T-cell (primary cell): ENCODE measurements around the gene THAP4. TPM values are rescaled to one million over a fixed set of nuclear protein-coding genes. Genes with fewer than 3 reads are reported as not detected.

Experiments used
- ATAC-seq, 4 experiments: fragments of 200-7000 bp in 3 of 4; fragments of 150-1000 bp in 1 of 4; cut with Tn5 transposase; replicated peaks in 1 of 4; 1 replicate in 3 of 4; 2 replicates in 1 of 4; pipeline ENCODE4 v1.10.0; 2021; ENCODE audit warnings: moderate library complexity in 3 of 4, mild to moderate bottlenecking in 2 of 4, moderate number of reproducible peaks in 1 of 4
- CTCF ChIA-PET, 2 donors: fragments of 300-600 bp; sonication (Branson Sonifier 250); formaldehyde crosslinking; loops; one replicate each; lab custom pipeline; 2022; ENCODE audit warnings: antibody characterized with exemption in 2 of 2; lab: Charles Lee
- POLR2A ChIA-PET, 2 donors: fragments of 300-600 bp; sonication (Branson Sonifier 250); formaldehyde crosslinking; loops; one replicate each; lab custom pipeline; 2022; ENCODE audit warnings: antibody characterized with exemption in 2 of 2; lab: Charles Lee
- DNase-seq, 35 experiments: peaks; one replicate each; pipeline versions ENCODE4 v3.0.0 to v3.0.0-alpha.2; 2013 to 2023
- H3K27ac ChIP-seq: one replicate; pipeline ENCODE4 v1.5.1; 2013; ENCODE audit warnings: low read length
- H3K27me3 ChIP-seq, 2 experiments: replicated peaks in 1 of 2; 1 replicate in 1 of 2; 2 replicates in 1 of 2; pipeline versions ENCODE4 v1.6.1 to v1.7.0; 2013; ENCODE audit warnings: low read length in 1 of 2, mixed read lengths in 1 of 2; ENCODE audit not compliant: control insufficient read depth in 2 of 2, insufficient read depth in 2 of 2; ENCODE audit errors: extremely low read depth in 1 of 2
- H3K36me3 ChIP-seq, 2 donors: 1 replicate in 1 of 2; 2 replicates in 1 of 2; pipeline versions ENCODE4 v1.6.1 to v1.7.0; 2013; ENCODE audit warnings: low read length in 1 of 2; ENCODE audit not compliant: control insufficient read depth in 2 of 2, insufficient read depth in 1 of 2; ENCODE audit errors: extremely low read depth in 1 of 2
- H3K4me1 ChIP-seq, 2 experiments: 1 replicate in 1 of 2; 2 replicates in 1 of 2; pipeline versions ENCODE4 v1.6.1 to v1.7.0; 2013; ENCODE audit warnings: low read length in 2 of 2, mixed read lengths in 1 of 2; ENCODE audit not compliant: insufficient read depth in 2 of 2, control insufficient read depth in 1 of 2; ENCODE audit errors: extremely low read depth in 1 of 2
- H3K4me3 ChIP-seq, 2 donors: 1 replicate in 1 of 2; 2 replicates in 1 of 2; pipeline versions ENCODE4 v1.5.1 to v1.7.0; 2013; ENCODE audit warnings: mild to moderate bottlenecking in 2 of 2, low read length in 1 of 2, moderate library complexity in 1 of 2; ENCODE audit not compliant: control insufficient read depth in 1 of 2; ENCODE audit errors: extremely low read depth in 1 of 2
- H3K9me3 ChIP-seq: 2 replicates; pipeline ENCODE4 v1.7.0; 2013
- H3K27ac Mint-ChIP-seq, 2 donors: one replicate each; pipeline ENCODE4 v1.8.0; 2020 to 2021; ENCODE audit warnings: mild to moderate bottlenecking in 2 of 2, mixed read lengths in 2 of 2
- H3K27me3 Mint-ChIP-seq, 2 donors: one replicate each; pipeline ENCODE4 v1.8.0; 2021 to 2022; ENCODE audit warnings: mixed read lengths in 2 of 2
- H3K36me3 Mint-ChIP-seq: one replicate; pipeline ENCODE4 v1.8.0; 2021; ENCODE audit warnings: mixed read lengths
- H3K4me1 Mint-ChIP-seq, 3 donors: one replicate each; pipeline ENCODE4 v1.8.0; 2020 to 2022; ENCODE audit warnings: mixed read lengths in 3 of 3, mild to moderate bottlenecking in 1 of 3
- H3K4me3 Mint-ChIP-seq, 3 donors: one replicate each; pipeline ENCODE4 v1.8.0; 2020 to 2022; ENCODE audit warnings: mild to moderate bottlenecking in 3 of 3, mixed read lengths in 3 of 3, moderate library complexity in 3 of 3
- H3K9me3 Mint-ChIP-seq, 3 donors: one replicate each; pipeline ENCODE4 v1.8.0; 2020 to 2022; ENCODE audit warnings: mixed read lengths in 3 of 3
- WGBS: methylation state at CpG from one replicate; pipeline ENCODE4 v1.1.5; 2013; ENCODE audit warnings: missing lambda C conversion rate; ENCODE audit not compliant: insufficient coverage; 5-methylcytosine and 5-hydroxymethylcytosine counted together
- total RNA-seq, 35 experiments: library from RNA in 6 of 35; stranded (reverse) in 6 of 35; fragments of 120-200 nt in 1 of 35; gene quantifications; one replicate each; pipeline versions ENCODE4 v1.2.1 to v1.2.4 and lab custom pipeline; 2013 to 2026

THAP4 gene, protein sequence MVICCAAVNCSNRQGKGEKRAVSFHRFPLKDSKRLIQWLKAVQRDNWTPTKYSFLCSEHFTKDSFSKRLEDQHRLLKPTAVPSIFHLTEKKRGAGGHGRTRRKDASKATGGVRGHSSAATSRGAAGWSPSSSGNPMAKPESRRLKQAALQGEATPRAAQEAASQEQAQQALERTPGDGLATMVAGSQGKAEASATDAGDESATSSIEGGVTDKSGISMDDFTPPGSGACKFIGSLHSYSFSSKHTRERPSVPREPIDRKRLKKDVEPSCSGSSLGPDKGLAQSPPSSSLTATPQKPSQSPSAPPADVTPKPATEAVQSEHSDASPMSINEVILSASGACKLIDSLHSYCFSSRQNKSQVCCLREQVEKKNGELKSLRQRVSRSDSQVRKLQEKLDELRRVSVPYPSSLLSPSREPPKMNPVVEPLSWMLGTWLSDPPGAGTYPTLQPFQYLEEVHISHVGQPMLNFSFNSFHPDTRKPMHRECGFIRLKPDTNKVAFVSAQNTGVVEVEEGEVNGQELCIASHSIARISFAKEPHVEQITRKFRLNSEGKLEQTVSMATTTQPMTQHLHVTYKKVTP
- total RNA-seq (10 to 100 TPM; 27.3 to 34.5 (median 29.7) TPM), total RNA-seq (lab: John Stamatoyannopoulos, UW) (21.4 to 58.8 (median 32.9) reads per million in 29 experiments)
- total RNA-seq (2013) = 32.3 TPM

GRCh38 chr2:241637018-241637794 lies at the start of gene THAP4, which contains the start of gene ATG4B:
Gene THAP4 (minus strand): TSS chr2:241637158. CDS start chr2:241637017, 141 bp downstream.
Gene ATG4B (plus strand): TSS chr2:241637693. CDS start chr2:241637715, 22 bp downstream.
- ATAC-seq = peak; percentile 76 to 80 (median 80)
- H3K27me3 Mint-ChIP-seq = no peaks in the 10 kb centered on the region
- H3K27ac Mint-ChIP-seq = peak within 1 kb of the TSS; percentile 90 to 91
- peaks cover 4% of the 10 kb centered on the region for H3K36me3 Mint-ChIP-seq
- under 1% methylated on average over 122 of the region's 123 CpGs for WGBS
- H3K4me1 Mint-ChIP-seq = peaks cover 56 to 59% (median 57%) of the 10 kb centered on the region in 3 donors
- Histone ChIP-seq H3K4me3 (peak within 1 kb of the TSS; percentile 88 to 99), H3K9me3 (no peaks in the 10 kb centered on the region), H3K4me1 (peaks cover 13 to 36% of the 10 kb centered on the region in 2 experiments), H3K27me3 (peaks cover 0 to 2% of the 10 kb centered on the region in 2 experiments), H3K27ac (peak within 1 kb of the TSS; percentile 85), H3K36me3 (peaks cover 15 to 21% of the 10 kb centered on the region in 2 donors)
- peak; percentile 31 to 85 (median 66) for DNase-seq
- peak within 1 kb of the TSS; percentile 83 to 93 (median 89) for H3K4me3 Mint-ChIP-seq
- CTCF ChIA-PET = interaction anchor here in 1 of 2 donors (0.6 to 1.2 kb wide), 3 partner anchors 10 to 27 kb away, joined by 3 to 5 read pairs (median 3); no protein-coding TSS in a partner anchor
- POLR2A ChIA-PET = interaction anchor here (0.5 to 1.0 kb wide), 5 partner anchors 19 to 810 kb away, joined by 3 to 7 read pairs (median 4); partner anchors contain the start of gene DTYMK (in 1 of the 2)
- no peaks in the 10 kb centered on the region for H3K9me3 Mint-ChIP-seq

- H3K27ac Mint-ChIP-seq = peak overlapping the region; percentile 21 to 50
- H3K4me3 Mint-ChIP-seq = peak overlapping the region; percentile 84 to 94 (median 86)
- Histone ChIP-seq H3K4me1 (peaks cover 12 to 36% of the 10 kb centered on the region in 2 experiments), H3K9me3 (no peaks in the 10 kb centered on the region), H3K36me3 (peaks cover 0 to 21% of the 10 kb centered on the region in 2 donors), H3K4me3 (peak overlapping the region; percentile 77 to 80), H3K27me3 (no peaks in the 10 kb centered on the region), H3K27ac (peak overlapping the region; percentile 24)
- H3K36me3 Mint-ChIP-seq = peaks cover 7% of the 10 kb centered on the region
- under 1% methylated on average over 29 of the region's 37 CpGs for WGBS
- ChIA-PET CTCF (interaction anchor here in 1 of 2 donors (0.6 to 1.4 kb wide), 6 partner anchors 13 to 1172 kb away, joined by 3 to 15 read pairs (median 3); partner anchors contain the start of gene ING5), POLR2A (interaction anchor here (0.6 to 1.0 kb wide), 6 partner anchors 27 to 372 kb away, joined by 3 to 14 read pairs (median 4); partner anchors contain the start of gene ATG4B (in 1 of the 2))
- peaks cover 27 to 40% (median 35%) of the 10 kb centered on the region in 3 donors for H3K4me1 Mint-ChIP-seq
- H3K9me3 Mint-ChIP-seq = no peaks in the 10 kb centered on the region
- ATAC-seq (peak; percentile 0 to 1 (median 1)), DNase-seq (peak in 3 of 35 experiments; percentile 8 to 14 (median 13))
- no peaks in the 10 kb centered on the region for H3K27me3 Mint-ChIP-seq
Measured at GRCh38 chr2:241686324-241686649, 49.3 kb upstream of the THAP4 start.

DNA sequence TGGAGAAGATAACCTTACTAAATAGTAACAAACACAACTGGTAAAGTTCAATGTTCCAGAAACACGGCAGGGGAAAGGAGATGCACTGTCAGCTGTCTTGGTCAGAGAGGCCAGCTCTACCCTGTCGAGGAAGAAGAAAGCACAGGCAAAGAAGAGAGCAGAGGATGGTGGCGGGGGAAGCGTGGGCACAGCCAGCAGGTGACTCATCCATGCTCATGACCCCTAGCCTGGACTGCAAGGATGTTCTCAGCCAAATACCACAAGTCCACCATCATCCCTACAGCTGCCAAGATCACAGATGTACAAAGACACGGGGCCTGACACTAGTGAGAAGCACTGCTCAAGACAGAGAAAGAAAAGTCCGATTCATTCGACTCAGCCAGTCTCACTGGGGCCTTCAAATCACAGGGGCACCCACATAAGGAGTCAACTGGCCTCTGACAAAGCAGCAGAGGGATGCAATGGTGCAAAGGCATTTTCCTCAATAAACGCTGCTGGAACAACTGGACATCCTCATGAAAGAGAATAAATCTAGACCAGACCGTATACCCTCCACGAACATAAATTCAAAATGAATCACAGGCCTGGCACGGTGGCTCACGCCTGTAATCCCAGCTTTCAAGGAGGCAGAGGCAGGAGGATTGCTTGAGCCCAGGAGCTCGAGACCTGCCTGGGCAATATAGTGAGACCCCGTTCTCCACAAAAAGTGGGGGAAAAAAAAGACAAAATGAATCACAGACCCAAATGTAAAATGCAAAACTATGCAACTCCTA lies 44.1 kb upstream of the THAP4 start:
- Histone ChIP-seq H3K27ac (no peak overlapping the region), H3K9me3 (no peaks in the 10 kb centered on the region), H3K36me3 (peaks cover 20 to 51% of the 10 kb centered on the region in 2 donors), H3K4me3 (no peak overlapping the region), H3K4me1 (peaks cover 3 to 7% of the 10 kb centered on the region in 2 experiments), H3K27me3 (no peaks in the 10 kb centered on the region)
- POLR2A ChIA-PET = no interaction called here
- ATAC-seq (no peak), DNase-seq (no peak)
- peaks cover 12 to 15% (median 12%) of the 10 kb centered on the region in 3 donors for H3K4me1 Mint-ChIP-seq
- no peaks in the 10 kb centered on the region for H3K27me3 Mint-ChIP-seq
- WGBS = 81% methylated on average over 8 of the region's 14 CpGs
- H3K9me3 Mint-ChIP-seq = no peaks in the 10 kb centered on the region
- H3K4me3 Mint-ChIP-seq = no peak overlapping the region
- peak overlapping the region in 1 of 2 donors; percentile 5 for H3K27ac Mint-ChIP-seq
- CTCF ChIA-PET = no interaction called here
- peaks cover 21% of the 10 kb centered on the region for H3K36me3 Mint-ChIP-seq

- POLR2A ChIA-PET = no interaction called here
- H3K4me3 Mint-ChIP-seq = no peak overlapping the region
- no peak overlapping the region for H3K27ac Mint-ChIP-seq
- H3K36me3 Mint-ChIP-seq = peaks cover 21% of the 10 kb centered on the region
- no peak overlapping the region for H3K4me3 ChIP-seq
- no peaks in the 10 kb centered on the region for H3K4me1 ChIP-seq
- 97% methylated on average over 12 of the region's 12 CpGs for WGBS
- no peak overlapping the region for H3K27ac ChIP-seq
- H3K9me3 ChIP-seq = no peaks in the 10 kb centered on the region
- H3K4me1 Mint-ChIP-seq = peaks cover 4 to 12% (median 4%) of the 10 kb centered on the region in 3 donors
- CTCF ChIA-PET = no interaction called here
- ATAC-seq = no peak
- H3K9me3 Mint-ChIP-seq = no peaks in the 10 kb centered on the region
- H3K27me3 ChIP-seq = no peaks in the 10 kb centered on the region
- no peaks in the 10 kb centered on the region for H3K27me3 Mint-ChIP-seq
- no peak for DNase-seq
- peaks cover 20 to 51% of the 10 kb centered on the region in 2 donors for H3K36me3 ChIP-seq
Measured at GRCh38 chr2:241680044-241680443, 43.1 kb upstream of the THAP4 start.

DNA sequence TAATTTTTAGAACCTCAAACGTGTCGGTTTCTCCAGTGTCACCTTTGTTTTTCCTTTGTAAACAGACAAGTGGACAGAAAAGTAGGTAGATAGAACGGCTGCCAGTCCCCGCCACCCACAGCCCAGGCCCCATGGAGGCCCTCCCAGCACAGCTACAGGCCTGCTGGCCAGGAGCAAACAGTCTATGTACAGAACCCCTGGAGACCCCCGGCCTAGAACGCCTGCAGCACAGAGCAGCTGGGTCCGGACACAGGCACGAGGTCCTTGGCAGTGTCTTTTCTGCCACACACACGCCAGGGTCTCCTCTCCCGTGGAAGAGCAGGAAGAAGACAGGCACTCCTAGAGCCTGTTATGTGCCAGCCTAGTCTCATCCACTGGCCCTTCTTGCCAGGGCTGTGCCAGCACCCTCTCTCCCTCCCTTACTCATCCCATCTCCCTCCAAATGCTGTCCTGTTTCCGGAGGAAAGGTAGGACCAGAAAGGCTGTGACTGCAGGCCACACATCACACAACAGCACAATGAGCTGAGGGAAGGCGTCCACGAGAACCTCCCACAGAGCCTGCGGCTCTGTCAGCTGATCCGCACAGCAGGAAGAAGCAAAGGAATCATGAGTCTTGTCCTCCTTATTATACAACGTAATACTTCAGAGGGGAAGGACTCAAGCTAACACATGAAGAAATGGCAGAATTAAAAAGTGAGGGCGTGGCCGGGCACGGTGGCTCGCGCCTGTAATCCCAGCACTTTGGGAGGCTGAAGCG lies 42.0 kb upstream of the THAP4 start:
- Histone ChIP-seq H3K4me3 (no peak overlapping the region), H3K9me3 (no peaks in the 10 kb centered on the region), H3K27me3 (no peaks in the 10 kb centered on the region), H3K4me1 (no peaks in the 10 kb centered on the region), H3K36me3 (peaks cover 20 to 49% of the 10 kb centered on the region in 2 donors), H3K27ac (no peak overlapping the region)
- no peaks in the 10 kb centered on the region for H3K27me3 Mint-ChIP-seq
- POLR2A ChIA-PET = interaction anchor here in 1 of 2 donors (0.6 kb wide), 2 partner anchors 222 to 1916 kb away, joined by 3 read pairs; no protein-coding TSS in a partner anchor
- no peak overlapping the region for H3K27ac Mint-ChIP-seq
- 95% methylated on average over 19 of the region's 22 CpGs for WGBS
- CTCF ChIA-PET = no interaction called here
- peaks cover 0 to 5% (median 2%) of the 10 kb centered on the region in 3 donors for H3K4me1 Mint-ChIP-seq
- no peaks in the 10 kb centered on the region for H3K9me3 Mint-ChIP-seq
- ATAC-seq = no peak
- H3K36me3 Mint-ChIP-seq = peaks cover 18% of the 10 kb centered on the region
- no peak overlapping the region for H3K4me3 Mint-ChIP-seq
- DNase-seq = no peak
